DND-41 (cell line): Measurements from ENCODE around the gene JAK2.

Source experiments
- EZH2 ChIP-seq: IDR thresholded peaks from 3 replicates; pipeline ENCODE4 v1.6.1; 2012; ENCODE audit warnings: borderline replicate concordance, low read depth, mild to moderate bottlenecking, moderate library complexity, low read length, inconsistent platforms; ENCODE audit not compliant: severe bottlenecking
- TF ChIP-seq, protein P1 (sequence below): IDR thresholded peaks from 2 replicates; pipeline ENCODE4 v1.5.1; 2012; ENCODE audit warnings: borderline replicate concordance, low read length, moderate library complexity, mild to moderate bottlenecking; ENCODE audit not compliant: poor library complexity, severe bottlenecking; ENCODE audit errors: extremely low read depth

DNA sequence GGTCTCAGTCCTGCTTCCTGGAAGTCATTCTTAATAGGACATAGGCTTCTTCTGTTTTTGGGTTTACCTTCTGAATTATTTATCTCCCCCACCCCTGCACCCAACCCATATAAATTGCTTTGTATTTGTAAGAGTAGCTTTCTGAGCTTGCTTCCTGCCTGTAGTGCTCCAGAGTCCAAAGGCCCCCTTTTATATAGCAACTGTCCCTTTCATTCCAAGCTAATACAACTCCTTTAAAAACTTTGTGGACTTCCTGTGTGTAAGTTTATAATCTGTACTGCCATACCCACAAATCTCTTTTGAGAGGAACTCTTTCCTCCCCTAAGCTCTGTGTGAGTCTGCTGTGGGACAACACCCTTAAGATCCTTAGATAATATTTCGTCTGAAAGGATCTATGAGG, 7.8 kb downstream of the JAK2 start:
- TF ChIP-seq, protein P1, sequence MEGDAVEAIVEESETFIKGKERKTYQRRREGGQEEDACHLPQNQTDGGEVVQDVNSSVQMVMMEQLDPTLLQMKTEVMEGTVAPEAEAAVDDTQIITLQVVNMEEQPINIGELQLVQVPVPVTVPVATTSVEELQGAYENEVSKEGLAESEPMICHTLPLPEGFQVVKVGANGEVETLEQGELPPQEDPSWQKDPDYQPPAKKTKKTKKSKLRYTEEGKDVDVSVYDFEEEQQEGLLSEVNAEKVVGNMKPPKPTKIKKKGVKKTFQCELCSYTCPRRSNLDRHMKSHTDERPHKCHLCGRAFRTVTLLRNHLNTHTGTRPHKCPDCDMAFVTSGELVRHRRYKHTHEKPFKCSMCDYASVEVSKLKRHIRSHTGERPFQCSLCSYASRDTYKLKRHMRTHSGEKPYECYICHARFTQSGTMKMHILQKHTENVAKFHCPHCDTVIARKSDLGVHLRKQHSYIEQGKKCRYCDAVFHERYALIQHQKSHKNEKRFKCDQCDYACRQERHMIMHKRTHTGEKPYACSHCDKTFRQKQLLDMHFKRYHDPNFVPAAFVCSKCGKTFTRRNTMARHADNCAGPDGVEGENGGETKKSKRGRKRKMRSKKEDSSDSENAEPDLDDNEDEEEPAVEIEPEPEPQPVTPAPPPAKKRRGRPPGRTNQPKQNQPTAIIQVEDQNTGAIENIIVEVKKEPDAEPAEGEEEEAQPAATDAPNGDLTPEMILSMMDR = no peak
- no peak for TF ChIP-seq EZH2
